ENCODE measurements around the gene ARHGEF12. TPM values are rescaled to one million over a fixed set of nuclear protein-coding genes. Genes with fewer than 3 reads are reported as not detected.

The ARHGEF12 gene
- total RNA-seq, 1 donor = 134 TPM

GRCh38 chr11:120522736-120523135 is 186.5 kb downstream of the ARHGEF12 start:
- H3K27me3 ChIP-seq (ENCODE audit: insufficient read depth, low read length) = peaks cover 6% of the 10 kb centered on the region
- DNase-seq (ENCODE audit: insufficient read length, low spot score, missing footprints) = no peak
- no peak overlapping the region for H3K4me2 ChIP-seq (ENCODE audit: insufficient read depth, low read length)
- no peaks in the 10 kb centered on the region for H3K4me1 ChIP-seq (ENCODE audit: insufficient read depth, low read length)
- no peak for TF ChIP-seq CTCF (IDR thresholded peaks at IDR 0.05; ENCODE audit: extremely low read depth, low read depth, low read length)
- no peak overlapping the region for H2AFZ ChIP-seq (ENCODE audit: low read length)
- no peaks in the 10 kb centered on the region for H4K20me1 ChIP-seq (ENCODE audit: insufficient read depth, low read length)
- no peaks in the 10 kb centered on the region for H3K9me3 ChIP-seq (ENCODE audit: low read depth, low read length)
- H3K79me2 ChIP-seq (ENCODE audit: insufficient read depth, low read length) = no peaks in the 10 kb centered on the region
- H3K27ac ChIP-seq (ENCODE audit: low read depth, low read length) = no peak overlapping the region
- H3K4me3 ChIP-seq (ENCODE audit: insufficient read depth, low read length) = no peak overlapping the region
- H3K36me3 ChIP-seq (ENCODE audit: insufficient read depth, low read length) = no peaks in the 10 kb centered on the region

GRCh38 chr11:120523196-120523595 is 187.0 kb downstream of the ARHGEF12 start:
- no peak overlapping the region for H3K4me3 ChIP-seq (ENCODE audit: insufficient read depth, low read length)
- no peaks in the 10 kb centered on the region for H3K4me1 ChIP-seq (ENCODE audit: insufficient read depth, low read length)
- no peak overlapping the region for H3K27ac ChIP-seq (ENCODE audit: low read depth, low read length)
- no peaks in the 10 kb centered on the region for H4K20me1 ChIP-seq (ENCODE audit: insufficient read depth, low read length)
- H3K4me2 ChIP-seq (ENCODE audit: insufficient read depth, low read length) = no peak overlapping the region
- no peaks in the 10 kb centered on the region for H3K9me3 ChIP-seq (ENCODE audit: low read depth, low read length)
- DNase-seq (ENCODE audit: insufficient read length, low spot score, missing footprints) = no peak
- H3K36me3 ChIP-seq (ENCODE audit: insufficient read depth, low read length) = no peaks in the 10 kb centered on the region
- H2AFZ ChIP-seq (ENCODE audit: low read length) = no peak overlapping the region
- TF ChIP-seq CTCF (IDR thresholded peaks at IDR 0.05; ENCODE audit: extremely low read depth, low read depth, low read length) = no peak
- H3K27me3 ChIP-seq (ENCODE audit: insufficient read depth, low read length) = peaks cover 6% of the 10 kb centered on the region
- no peaks in the 10 kb centered on the region for H3K79me2 ChIP-seq (ENCODE audit: insufficient read depth, low read length)

- Histone ChIP-seq H3K36me3 (ENCODE audit: insufficient read depth, low read length) (no peaks in the 10 kb centered on the region), H3K4me2 (ENCODE audit: insufficient read depth, low read length) (no peak overlapping the region), H2AFZ (ENCODE audit: low read length) (no peak overlapping the region), H3K9me3 (ENCODE audit: low read depth, low read length) (no peaks in the 10 kb centered on the region), H3K27ac (ENCODE audit: low read depth, low read length) (no peak overlapping the region), H3K27me3 (ENCODE audit: insufficient read depth, low read length) (peaks cover 12% of the 10 kb centered on the region), H3K4me1 (ENCODE audit: insufficient read depth, low read length) (no peaks in the 10 kb centered on the region), H3K4me3 (ENCODE audit: insufficient read depth, low read length) (no peak overlapping the region), H3K79me2 (ENCODE audit: insufficient read depth, low read length) (no peaks in the 10 kb centered on the region), H4K20me1 (ENCODE audit: insufficient read depth, low read length) (no peaks in the 10 kb centered on the region)
- no peak for DNase-seq (ENCODE audit: insufficient read length, low spot score, missing footprints)
- no peak for TF ChIP-seq CTCF (IDR thresholded peaks at IDR 0.05; ENCODE audit: extremely low read depth, low read depth, low read length)
Measured at GRCh38 chr11:120524536-120525085, 188.4 kb downstream of the ARHGEF12 start.

- H3K4me1 ChIP-seq (ENCODE audit: insufficient read depth, low read length) = no peaks in the 10 kb centered on the region
- no peak overlapping the region for H3K4me3 ChIP-seq (ENCODE audit: insufficient read depth, low read length)
- no peak for TF ChIP-seq CTCF (IDR thresholded peaks at IDR 0.05; ENCODE audit: extremely low read depth, low read depth, low read length)
- no peak overlapping the region for H3K4me2 ChIP-seq (ENCODE audit: insufficient read depth, low read length)
- H3K27ac ChIP-seq (ENCODE audit: low read depth, low read length) = no peak overlapping the region
- H4K20me1 ChIP-seq (ENCODE audit: insufficient read depth, low read length) = no peaks in the 10 kb centered on the region
- no peaks in the 10 kb centered on the region for H3K36me3 ChIP-seq (ENCODE audit: insufficient read depth, low read length)
- DNase-seq (ENCODE audit: insufficient read length, low spot score, missing footprints) = no peak
- no peaks in the 10 kb centered on the region for H3K79me2 ChIP-seq (ENCODE audit: insufficient read depth, low read length)
- H3K9me3 ChIP-seq (ENCODE audit: low read depth, low read length) = no peaks in the 10 kb centered on the region
- H2AFZ ChIP-seq (ENCODE audit: low read length) = no peak overlapping the region
- peaks cover 14% of the 10 kb centered on the region for H3K27me3 ChIP-seq (ENCODE audit: insufficient read depth, low read length)
Measured at GRCh38 chr11:120525261-120526171, 189.3 kb downstream of the ARHGEF12 start.
